OCI-LY7 (cell line): ENCODE data around the gene KDM3B. TPM values are rescaled to one million over a fixed set of nuclear protein-coding genes. Genes with fewer than 3 reads are reported as not detected.
"Not testable (repeated sequence)": the region's sequence is repeated elsewhere in the genome, so short reads cannot be mapped to it uniquely, and the experiment has no call there.

Experiments
- BruUV-seq: library from RNA; stranded (reverse); fragments of 400-500 nt; replicated peaks from 2 replicates; lab custom pipeline; 2021; lab: Mats Ljungman, UMichigan
- CTCF ChIA-PET: fragments of 300-600 bp; sonication (Branson Sonifier 250); formaldehyde crosslinking; loops from one replicate; lab custom pipeline; 2022; ENCODE audit warnings: antibody characterized with exemption; ENCODE audit not compliant: unreplicated experiment; lab: Charles Lee
- POLR2A ChIA-PET: fragments of 300-600 bp; sonication (Branson Sonifier 250); formaldehyde crosslinking; loops from one replicate; lab custom pipeline; 2022; ENCODE audit warnings: antibody characterized with exemption; lab: Charles Lee
- DNase-seq: peaks from one replicate; pipeline ENCODE4 v3.0.0-alpha.2; 2015; ENCODE audit warnings: low spot score
- H2AFZ ChIP-seq: fragments of 200-600 bp; sonication (generic), shearing (Covaris generic); 2 replicates; pipeline ENCODE4 v1.6.1; 2014; ENCODE audit warnings: mild to moderate bottlenecking, antibody characterized with exemption, low read length, moderate library complexity
- H3K27ac ChIP-seq: fragments of 200-600 bp; sonication (generic); 2 replicates; pipeline ENCODE4 v1.5.1; 2014; ENCODE audit warnings: mixed run types, low read depth, mild to moderate bottlenecking, moderate library complexity, low read length, inconsistent platforms; ENCODE audit not compliant: poor library complexity, severe bottlenecking
- H3K36me3 ChIP-seq: fragments of 200-600 bp; sonication (generic); 2 replicates; pipeline ENCODE4 v1.6.1; 2014; ENCODE audit warnings: mild to moderate bottlenecking, antibody characterized with exemption, low read length, moderate library complexity, mixed read lengths; ENCODE audit not compliant: insufficient read depth
- H3K4me1 ChIP-seq: fragments of 200-600 bp; sonication (generic); 2 replicates; pipeline ENCODE4 v1.5.1; 2014; ENCODE audit warnings: mild to moderate bottlenecking, low read length; ENCODE audit not compliant: insufficient read depth, poor library complexity, severe bottlenecking
- H3K4me2 ChIP-seq: fragments of 200-600 bp; sonication (generic); 2 replicates; pipeline ENCODE4 v1.6.1; 2014; ENCODE audit warnings: mild to moderate bottlenecking, low read length
- H3K4me3 ChIP-seq: fragments of 200-600 bp; sonication (generic); 2 replicates; pipeline ENCODE4 v1.5.1; 2014; ENCODE audit warnings: mild to moderate bottlenecking, low read depth, low read length; ENCODE audit not compliant: poor library complexity, severe bottlenecking
- H3K79me2 ChIP-seq: fragments of 200-600 bp; sonication (generic); 2 replicates; pipeline ENCODE4 v1.6.1; 2016; ENCODE audit warnings: low read depth, mild to moderate bottlenecking, low read length, moderate library complexity, mixed read lengths; ENCODE audit not compliant: insufficient read depth
- H3K9me2 ChIP-seq: fragments of 200-600 bp; sonication (generic); 2 replicates; pipeline ENCODE4 v1.6.1; 2016; ENCODE audit warnings: mild to moderate bottlenecking, low read length, mixed read lengths; ENCODE audit not compliant: insufficient read depth
- H3K9me3 ChIP-seq: fragments of 200-600 bp; sonication (generic); 2 replicates; pipeline ENCODE4 v1.6.1; 2014; ENCODE audit warnings: mild to moderate bottlenecking, mixed run types, low read length, mixed read lengths
- H4K20me1 ChIP-seq: fragments of 200-600 bp; sonication (generic); 2 replicates; pipeline ENCODE4 v1.6.1; 2014; ENCODE audit warnings: mild to moderate bottlenecking, antibody characterized with exemption, low read length, moderate library complexity, mixed read lengths; ENCODE audit not compliant: insufficient read depth
- CTCF ChIP-seq: fragments of 200-600 bp; sonication (generic); conservative IDR thresholded peaks from 2 replicates; pipeline ENCODE4 v1.5.1; 2014; ENCODE audit warnings: mild to moderate bottlenecking, antibody characterized with exemption, low read length, moderate library complexity, mixed read lengths
- EZH2phosphoT487 ChIP-seq: fragments of 200-600 bp; sonication (generic); IDR thresholded peaks from 2 replicates; pipeline ENCODE4 v1.6.1; 2018; ENCODE audit warnings: low read depth, borderline replicate concordance, mild to moderate bottlenecking, mixed run types, antibody characterized with exemption, low read length, moderate library complexity, mixed read lengths
- intact Hi-C: fragments of 100-400 bp; cut with micrococcal nuclease; formaldehyde crosslinking; loops from one replicate; pipeline ENCODE4 v1.10.0; 2022; ENCODE audit not compliant: unreplicated experiment
- total RNA-seq, 2 experiments: library from RNA; depleted of rRNA in 1 of 2; stranded (reverse); fragments of >200 nt in 1 of 2; shearing (Covaris generic) in 1 of 2; gene quantifications; 2 replicates each; pipeline ENCODE4 v1.2.3, GENCODE V29; 2014 to 2022

Gene KDM3B
- total RNA-seq, 2 experiments from 2014 or later: 51.1 to 64.8 TPM

GRCh38 chr5:138305797-138306196, 46.7 kb upstream of the KDM3B start:
- no peak overlapping the region for H3K4me3 ChIP-seq
- H3K4me1 ChIP-seq: no peaks in the 10 kb centered on the region
- CTCF ChIA-PET: no interaction called here
- H3K79me2 ChIP-seq: no peaks in the 10 kb centered on the region
- no peaks in the 10 kb centered on the region; the same call in 1 of the 2 replicates for H3K36me3 ChIP-seq
- no peak for TF ChIP-seq EZH2phosphoT487
- no peak for TF ChIP-seq CTCF
- DNase-seq: no peak
- intact Hi-C loops: no loop called here
- BruUV-seq: no TSS peak
- H3K27ac ChIP-seq: no peak overlapping the region
- POLR2A ChIA-PET: interaction anchor here (0.8 kb wide), 1 partner anchor 11 kb away, joined by 4 read pairs; no protein-coding TSS in a partner anchor
- H3K9me2 ChIP-seq: no peaks in the 10 kb centered on the region
- no peak overlapping the region for H3K4me2 ChIP-seq
- H4K20me1 ChIP-seq: no peaks in the 10 kb centered on the region
- H2AFZ ChIP-seq: no peak overlapping the region
- no peaks in the 10 kb centered on the region for H3K9me3 ChIP-seq

GRCh38 chr5:138315751-138316278, 36.7 kb upstream of the KDM3B start:
- Histone ChIP-seq H3K9me2 (no peaks in the 10 kb centered on the region), H3K4me3 (no peak overlapping the region), H3K79me2 (no peaks in the 10 kb centered on the region), H3K9me3 (no peaks in the 10 kb centered on the region), H3K4me1 (no peaks in the 10 kb centered on the region), H3K27ac (no peak overlapping the region), H4K20me1 (no peaks in the 10 kb centered on the region), H3K36me3 (peaks cover 58% of the 10 kb centered on the region), H2AFZ (no peak overlapping the region), H3K4me2 (no peak overlapping the region)
- intact Hi-C loops: no loop called here
- TF ChIP-seq EZH2phosphoT487: no peak
- TF ChIP-seq CTCF: no peak
- no TSS peak for BruUV-seq
- POLR2A ChIA-PET: no interaction called here
- CTCF ChIA-PET: no interaction called here
- no peak for DNase-seq

GRCh38 chr5:138316355-138316754, 36.1 kb upstream of the KDM3B start:
- no peak for DNase-seq
- Histone ChIP-seq H3K4me3 (no peak overlapping the region), H2AFZ (no peak overlapping the region), H3K79me2 (no peaks in the 10 kb centered on the region), H3K9me2 (no peaks in the 10 kb centered on the region), H3K4me1 (no peaks in the 10 kb centered on the region), H3K36me3 (peaks cover 58% of the 10 kb centered on the region), H3K4me2 (no peak overlapping the region), H3K27ac (no peak overlapping the region), H4K20me1 (no peaks in the 10 kb centered on the region), H3K9me3 (no peaks in the 10 kb centered on the region)
- TF ChIP-seq EZH2phosphoT487 (no peak), CTCF (no peak)
- CTCF ChIA-PET: no interaction called here
- no TSS peak for BruUV-seq
- intact Hi-C loops: no loop called here
- POLR2A ChIA-PET: no interaction called here

GRCh38 chr5:138318211-138318610, 34.3 kb upstream of the KDM3B start:
- H3K79me2 ChIP-seq, H3K4me3 ChIP-seq, H3K4me2 ChIP-seq, H3K27ac ChIP-seq, H3K9me3 ChIP-seq, CTCF ChIA-PET, H4K20me1 ChIP-seq, intact Hi-C loops, DNase-seq, POLR2A ChIA-PET, H2AFZ ChIP-seq, BruUV-seq, H3K9me2 ChIP-seq, H3K4me1 ChIP-seq: not testable (repeated sequence)
- peaks cover 44% of the 10 kb centered on the region for H3K36me3 ChIP-seq
